ENCODE results near the gene ZNF462.

ZNF462 gene

GRCh38 chr9:106929471-106930177 lies 66.7 kb downstream of the ZNF462 start:
- no peak for DNase-seq (ENCODE audit: low read depth in 2 of 2)

GRCh38 chr9:106930477-106930876 lies 67.5 kb downstream of the ZNF462 start:
- no peak for DNase-seq (ENCODE audit: low read depth in 2 of 2)

GRCh38 chr9:106931466-106931865 lies 68.5 kb downstream of the ZNF462 start:
- DNase-seq (ENCODE audit: low read depth in 2 of 2): no peak

- DNase-seq (ENCODE audit: low read depth in 2 of 2): no peak
Observed at GRCh38 chr9:106932178-106932577, 69.2 kb downstream of the ZNF462 start.

- DNase-seq (ENCODE audit: low read depth in 2 of 2): no peak
Observed at GRCh38 chr9:106932675-106933074, 69.7 kb downstream of the ZNF462 start.

- DNase-seq (ENCODE audit: low read depth in 2 of 2): no peak
Observed at GRCh38 chr9:106933470-106933869, 70.5 kb downstream of the ZNF462 start.

GRCh38 chr9:106934442-106935238 lies 71.7 kb downstream of the ZNF462 start:
- no peak for DNase-seq (ENCODE audit: low read depth in 2 of 2)

GRCh38 chr9:106936680-106937079 lies 73.7 kb downstream of the ZNF462 start:
- no peak for DNase-seq (ENCODE audit: low read depth in 2 of 2)

- DNase-seq (ENCODE audit: low read depth in 2 of 2): no peak
Observed at GRCh38 chr9:106941916-106942315, 79.0 kb downstream of the ZNF462 start.

- DNase-seq (ENCODE audit: low read depth in 2 of 2): no peak
Observed at GRCh38 chr9:106945727-106946660, 83.0 kb downstream of the ZNF462 start.

GRCh38 chr9:106947106-106947900 lies 84.3 kb downstream of the ZNF462 start:
- no peak for DNase-seq (ENCODE audit: low read depth in 2 of 2)

GRCh38 chr9:106953174-106953573 lies 90.2 kb downstream of the ZNF462 start:
- no peak for DNase-seq (ENCODE audit: low read depth in 2 of 2)

- no peak for DNase-seq (ENCODE audit: low read depth in 2 of 2)
Observed at GRCh38 chr9:106954558-106954957, 91.6 kb downstream of the ZNF462 start.

- DNase-seq (ENCODE audit: low read depth in 2 of 2): no peak
Observed at GRCh38 chr9:106954974-106955850, 92.2 kb downstream of the ZNF462 start.

- no peak for DNase-seq (ENCODE audit: low read depth in 2 of 2)
Observed at GRCh38 chr9:106956971-106957370, 94.0 kb downstream of the ZNF462 start.

- DNase-seq (ENCODE audit: low read depth in 2 of 2): no peak
Observed at GRCh38 chr9:106958955-106959657, 96.1 kb downstream of the ZNF462 start.

- no peak for DNase-seq (ENCODE audit: low read depth in 2 of 2)
Observed at GRCh38 chr9:106960258-106960657, 97.3 kb downstream of the ZNF462 start.

- no peak for DNase-seq (ENCODE audit: low read depth in 2 of 2)
Observed at GRCh38 chr9:106961623-106962022, 98.7 kb downstream of the ZNF462 start.

- DNase-seq (ENCODE audit: low read depth in 2 of 2): no peak
Observed at GRCh38 chr9:106962122-106962521, 99.2 kb downstream of the ZNF462 start.
